ENCODE results near the gene TP63. TPM values are rescaled to one million over a fixed set of nuclear protein-coding genes. Genes with fewer than 3 reads are reported as not detected.
A peak's percentile ranks its signal among the peaks of the same experiment; 100 is the strongest.

TP63 gene
- total RNA-seq, 4 donors from 2014 or later = 302 to 485 (median 319) TPM

DNA sequence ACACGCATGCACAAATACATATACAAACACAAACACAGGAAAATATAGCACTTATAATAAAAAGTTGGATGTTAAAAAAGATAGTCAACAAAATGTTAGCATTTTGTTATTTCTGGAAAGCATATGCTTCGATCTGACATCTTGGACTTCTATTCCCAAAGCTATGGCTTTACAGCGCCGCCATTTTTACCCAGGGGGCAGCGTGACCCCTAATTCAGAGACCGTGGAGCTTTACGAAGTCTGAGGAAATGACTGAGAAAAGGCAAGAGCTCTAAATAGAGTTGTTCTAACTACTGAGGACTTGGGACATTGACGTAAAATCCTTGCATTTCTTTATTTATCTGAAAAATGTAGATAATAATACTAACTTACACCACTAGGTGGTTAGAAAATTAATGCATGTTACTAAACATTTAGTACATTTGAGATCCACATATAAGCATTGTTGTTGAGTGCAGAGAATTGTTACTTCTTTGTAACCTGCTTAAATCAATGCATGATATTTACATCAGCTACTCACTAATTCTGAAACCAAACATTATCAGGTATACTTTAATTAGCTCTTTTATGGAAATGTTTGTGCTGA is 155.4 kb downstream of the TP63 start:
- Histone ChIP-seq H3K9me3 (no peaks in the 10 kb centered on the region), H3K27me3 (no peaks in the 10 kb centered on the region), H3K4me1 (peaks cover 13% of the 10 kb centered on the region), H3K27ac (no peak overlapping the region), H3K4me3 (no peak overlapping the region), H3K36me3 (no peaks in the 10 kb centered on the region)
- DNase-seq (ENCODE audit: low spot score in 2 of 2) = no peak
- WGBS = 93% methylated on average over 8 of the region's 8 CpGs
- TF ChIP-seq, protein P1, sequence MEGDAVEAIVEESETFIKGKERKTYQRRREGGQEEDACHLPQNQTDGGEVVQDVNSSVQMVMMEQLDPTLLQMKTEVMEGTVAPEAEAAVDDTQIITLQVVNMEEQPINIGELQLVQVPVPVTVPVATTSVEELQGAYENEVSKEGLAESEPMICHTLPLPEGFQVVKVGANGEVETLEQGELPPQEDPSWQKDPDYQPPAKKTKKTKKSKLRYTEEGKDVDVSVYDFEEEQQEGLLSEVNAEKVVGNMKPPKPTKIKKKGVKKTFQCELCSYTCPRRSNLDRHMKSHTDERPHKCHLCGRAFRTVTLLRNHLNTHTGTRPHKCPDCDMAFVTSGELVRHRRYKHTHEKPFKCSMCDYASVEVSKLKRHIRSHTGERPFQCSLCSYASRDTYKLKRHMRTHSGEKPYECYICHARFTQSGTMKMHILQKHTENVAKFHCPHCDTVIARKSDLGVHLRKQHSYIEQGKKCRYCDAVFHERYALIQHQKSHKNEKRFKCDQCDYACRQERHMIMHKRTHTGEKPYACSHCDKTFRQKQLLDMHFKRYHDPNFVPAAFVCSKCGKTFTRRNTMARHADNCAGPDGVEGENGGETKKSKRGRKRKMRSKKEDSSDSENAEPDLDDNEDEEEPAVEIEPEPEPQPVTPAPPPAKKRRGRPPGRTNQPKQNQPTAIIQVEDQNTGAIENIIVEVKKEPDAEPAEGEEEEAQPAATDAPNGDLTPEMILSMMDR (IDR thresholded peaks at IDR 0.05) = no peak
- TF ChIP-seq EP300 (IDR thresholded peaks at IDR 0.05) = no peak
- no peak for TF ChIP-seq POLR2A (IDR thresholded peaks at IDR 0.05)
- TF ChIP-seq POLR2AphosphoS5 (IDR thresholded peaks at IDR 0.05) = no peak

DNA sequence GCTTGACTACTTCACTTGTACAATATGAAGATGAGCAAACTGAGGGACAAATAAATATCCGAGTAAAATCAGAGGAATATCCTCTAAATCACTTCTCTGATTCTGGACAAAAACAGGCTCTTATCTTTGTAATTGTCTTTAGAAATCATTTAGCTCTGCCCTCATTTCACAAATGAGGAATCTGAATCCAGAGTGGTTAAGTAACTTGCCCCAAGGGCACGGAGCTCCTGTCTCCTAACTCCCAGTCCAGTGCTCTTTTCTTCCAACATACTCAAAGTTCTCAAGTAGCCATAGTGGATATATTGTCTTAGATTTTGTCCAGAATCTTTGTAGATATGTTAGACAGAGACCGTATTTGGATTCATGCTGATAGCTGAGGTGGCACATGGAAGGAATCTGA is 156.0 kb downstream of the TP63 start:
- H3K4me3 ChIP-seq = no peak overlapping the region
- WGBS = 50% methylated on average over 3 of the region's 3 CpGs
- H3K27ac ChIP-seq = no peak overlapping the region
- peaks cover 7% of the 10 kb centered on the region for H3K4me1 ChIP-seq
- no peak for DNase-seq (ENCODE audit: low spot score in 2 of 2)
- H3K36me3 ChIP-seq = no peaks in the 10 kb centered on the region
- no peaks in the 10 kb centered on the region for H3K27me3 ChIP-seq
- TF ChIP-seq POLR2A (IDR thresholded peaks at IDR 0.05) = no peak
- no peaks in the 10 kb centered on the region for H3K9me3 ChIP-seq

DNA sequence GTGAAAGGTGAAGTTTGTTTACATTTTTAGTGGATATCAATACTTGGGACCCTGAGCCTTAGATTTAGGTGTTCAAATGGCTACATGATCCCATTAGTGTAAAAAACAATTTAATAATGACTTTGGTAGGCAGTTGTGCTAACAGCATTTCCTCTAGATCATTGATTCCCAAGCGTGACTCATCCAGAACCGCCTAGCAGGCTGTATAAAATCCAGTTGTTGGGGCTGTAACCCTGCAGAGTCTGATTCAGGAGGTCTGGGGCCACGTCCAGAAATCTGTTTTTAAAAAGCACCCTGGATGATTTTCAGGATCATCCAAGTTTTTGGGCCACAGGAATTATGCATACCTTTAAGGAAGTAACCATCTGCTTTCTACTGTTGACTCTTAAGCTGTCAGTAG is 156.4 kb downstream of the TP63 start:
- WGBS = 12% methylated on average over 3 of the region's 3 CpGs
- Histone ChIP-seq H3K27ac (no peak overlapping the region), H3K4me3 (no peak overlapping the region), H3K4me1 (peaks cover 7% of the 10 kb centered on the region), H3K36me3 (no peaks in the 10 kb centered on the region), H3K27me3 (no peaks in the 10 kb centered on the region), H3K9me3 (no peaks in the 10 kb centered on the region)
- no peak for DNase-seq (ENCODE audit: low spot score in 2 of 2)
- TF ChIP-seq POLR2A (IDR thresholded peaks at IDR 0.05) (no peak), POLR2AphosphoS5 (IDR thresholded peaks at IDR 0.05) (no peak), EP300 (IDR thresholded peaks at IDR 0.05) (no peak)
- TF ChIP-seq, protein P1 (IDR thresholded peaks at IDR 0.05) = no peak

DNA sequence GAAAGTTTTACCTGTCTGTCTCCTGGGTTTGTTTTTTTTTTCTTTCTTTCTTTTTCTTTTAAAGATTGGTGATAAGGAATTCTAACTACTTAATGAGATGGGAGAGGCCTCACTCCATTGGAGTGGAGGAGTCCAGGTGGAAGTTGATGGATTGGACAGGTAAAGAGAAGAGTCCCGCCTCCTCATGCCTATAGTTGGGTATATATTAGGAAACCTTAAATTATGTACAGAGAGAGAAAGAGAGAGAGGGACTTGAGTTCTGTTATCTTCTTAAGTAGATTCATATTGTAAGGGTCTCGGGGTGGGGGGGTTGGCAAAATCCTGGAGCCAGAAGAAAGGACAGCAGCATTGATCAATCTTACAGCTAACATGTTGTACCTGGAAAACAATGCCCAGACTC is 158.2 kb downstream of the TP63 start:
- H3K4me3 ChIP-seq = peak overlapping the region; percentile 45
- TF ChIP-seq EP300 (IDR thresholded peaks at IDR 0.05) (no peak), POLR2A (IDR thresholded peaks at IDR 0.05) (no peak), POLR2AphosphoS5 (IDR thresholded peaks at IDR 0.05) (no peak)
- TF ChIP-seq, protein P1 (IDR thresholded peaks at IDR 0.05) = no peak
- H3K9me3 ChIP-seq = no peaks in the 10 kb centered on the region
- no peaks in the 10 kb centered on the region for H3K27me3 ChIP-seq
- peaks cover 7% of the 10 kb centered on the region for H3K4me1 ChIP-seq
- DNase-seq (ENCODE audit: low spot score in 2 of 2) = no peak
- WGBS = 36% methylated on average over 2 of the region's 2 CpGs
- H3K27ac ChIP-seq = peak overlapping the region; percentile 65
- H3K36me3 ChIP-seq = no peaks in the 10 kb centered on the region

DNA sequence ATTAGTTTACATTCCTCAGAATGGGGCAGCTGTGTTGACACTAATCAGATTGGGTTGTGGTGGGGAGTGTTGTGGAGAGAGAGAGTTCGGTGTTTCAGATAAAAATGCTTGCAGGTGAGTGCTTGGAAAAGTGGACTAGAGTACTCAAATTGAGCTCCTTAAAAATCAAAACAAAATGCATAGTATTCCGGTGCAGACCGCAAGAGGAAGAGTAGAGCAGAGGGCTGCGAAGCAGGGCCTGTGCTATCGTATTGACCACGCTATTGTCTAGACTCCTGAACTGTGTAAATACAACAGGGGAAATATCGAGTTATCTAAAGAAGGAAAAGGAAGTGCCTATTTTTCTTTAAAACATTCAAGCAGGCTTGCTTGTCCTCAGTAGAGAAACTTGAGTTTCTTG is 159.5 kb downstream of the TP63 start:
- WGBS = 43% methylated on average over 7 of the region's 7 CpGs
- H3K9me3 ChIP-seq = no peaks in the 10 kb centered on the region
- peak overlapping the region; percentile 45 for H3K4me3 ChIP-seq
- TF ChIP-seq, protein P1 (IDR thresholded peaks at IDR 0.05) = no peak
- TF ChIP-seq POLR2A (IDR thresholded peaks at IDR 0.05) (no peak), EP300 (IDR thresholded peaks at IDR 0.05) (no peak), POLR2AphosphoS5 (IDR thresholded peaks at IDR 0.05) (no peak)
- peak overlapping the region; percentile 65 for H3K27ac ChIP-seq
- H3K27me3 ChIP-seq = no peaks in the 10 kb centered on the region
- no peak for DNase-seq (ENCODE audit: low spot score in 2 of 2)
- H3K4me1 ChIP-seq = peaks cover 7% of the 10 kb centered on the region
- H3K36me3 ChIP-seq = no peaks in the 10 kb centered on the region
